HepG2 (cell line): ENCODE results near the gene FLAD1. TPM values are rescaled to one million over a fixed set of nuclear protein-coding genes. Genes with fewer than 3 reads are reported as not detected.

Experiments used
- ADNP ChIP-seq: sonication (generic); formaldehyde crosslinking; IDR thresholded peaks from 2 replicates; pipeline ENCODE4 v1.4.0; 2020; ENCODE audit warnings: missing genetic modification reagents
- ATF1 ChIP-seq: IDR thresholded peaks from 2 replicates; pipeline ENCODE4 v1.6.1; 2016; ENCODE audit warnings: mild to moderate bottlenecking, control low read depth
- BCL6 ChIP-seq: IDR thresholded peaks from 2 replicates; pipeline ENCODE4 v1.6.1; 2016; ENCODE audit warnings: missing genetic modification reagents, missing compliant biosample characterization
- BORCS8-MEF2B ChIP-seq: sonication (generic); formaldehyde crosslinking; IDR thresholded peaks from 2 replicates; pipeline ENCODE4 v1.8.0; 2022; ENCODE audit warnings: mild to moderate bottlenecking, missing genetic modification reagents
- CBFB ChIP-seq: sonication (generic); formaldehyde crosslinking; IDR thresholded peaks from 2 replicates; pipeline ENCODE4 v1.4.0; 2020; ENCODE audit warnings: missing genetic modification reagents
- FOXP1 ChIP-seq, 2 experiments: fragments of 450-650 bp in 1 of 2; IDR thresholded peaks; 2 replicates each; pipeline ENCODE4 v1.6.1; 2017 to 2018; ENCODE audit warnings: antibody characterized with exemption in 1 of 2
- MATR3 ChIP-seq: sonication (generic); formaldehyde crosslinking; IDR thresholded peaks from 2 replicates; pipeline ENCODE4 v1.4.0; 2020; ENCODE audit warnings: missing genetic modification reagents
- MNT ChIP-seq: fragments of 450-650 bp; IDR thresholded peaks from 2 replicates; pipeline ENCODE4 v1.6.1; 2016
- POLR2AphosphoS2 ChIP-seq: IDR thresholded peaks from 2 replicates; pipeline ENCODE4 v1.6.1; 2011; ENCODE audit warnings: low read depth, low read length, improper control_type of control experiment
- RERE ChIP-seq: IDR thresholded peaks from 2 replicates; pipeline ENCODE4 v1.6.1; 2016; ENCODE audit warnings: low read depth, missing genetic modification reagents, missing compliant biosample characterization
- SALL1 ChIP-seq: sonication (generic); formaldehyde crosslinking; IDR thresholded peaks from 2 replicates; pipeline ENCODE4 v1.8.0; 2022; ENCODE audit warnings: mild to moderate bottlenecking, missing genetic modification reagents
- SOX5 ChIP-seq: IDR thresholded peaks from 2 replicates; pipeline ENCODE4 v1.6.1; 2016; ENCODE audit warnings: borderline replicate concordance
- TOE1 ChIP-seq: sonication (generic); formaldehyde crosslinking; IDR thresholded peaks from 2 replicates; pipeline ENCODE4 v1.4.0; 2020; ENCODE audit warnings: mild to moderate bottlenecking, missing genetic modification reagents
- ZNF275 ChIP-seq: sonication (generic); formaldehyde crosslinking; IDR thresholded peaks from 2 replicates; pipeline ENCODE4 v1.8.0; 2022; ENCODE audit warnings: missing genetic modification reagents, mild to moderate bottlenecking, inconsistent platforms, borderline replicate concordance
- ZNF317 ChIP-seq: sonication (generic); formaldehyde crosslinking; IDR thresholded peaks from 2 replicates; pipeline ENCODE4 v1.5.0; 2020; ENCODE audit warnings: mild to moderate bottlenecking, missing genetic modification reagents
- ZNF430 ChIP-seq: sonication (generic); formaldehyde crosslinking; IDR thresholded peaks from 2 replicates; pipeline ENCODE4 v1.9.0; 2021; ENCODE audit warnings: mild to moderate bottlenecking, missing genetic modification reagents
- ZNF775 ChIP-seq: sonication (generic); formaldehyde crosslinking; IDR thresholded peaks from 2 replicates; pipeline ENCODE4 v1.4.0; 2020; ENCODE audit warnings: missing genetic modification reagents, mild to moderate bottlenecking, moderate library complexity, borderline replicate concordance
- polyA plus RNA-seq, 8 experiments: library from polyadenylated mRNA; depleted of rRNA in 3 of 8; stranded (reverse) in 7 of 8; unstranded in 1 of 8; fragments of >200 nt; fragmentation: Illumina TruSeq in 4 of 8; extraction: Trizol in 4 of 8; gene quantifications; 2 replicates each; pipeline versions ENCODE4 v1.2.1 to v1.2.3, GENCODE V29; 2011 to 2016; ENCODE audit warnings: low read depth in 4 of 8, missing spikeins in 1 of 8, mixed read lengths in 1 of 8; ENCODE audit not compliant: insufficient read depth in 1 of 8
- total RNA-seq, 5 experiments: library from RNA; depleted of rRNA; stranded (reverse); fragments of >200 nt; fragmentation: Illumina TruSeq; extraction: Trizol; gene quantifications; 2 replicates each; pipeline ENCODE4 v1.2.3, GENCODE V29; 2016; ENCODE audit warnings: low read depth in 1 of 5
- TF ChIP-seq, protein P1 (sequence below): sonication (generic); formaldehyde crosslinking; IDR thresholded peaks from 2 replicates; pipeline ENCODE4 v1.5.1; 2020; ENCODE audit warnings: missing genetic modification reagents, mild to moderate bottlenecking, borderline replicate concordance
- TF ChIP-seq, protein P2 (sequence below): sonication (generic); formaldehyde crosslinking; IDR thresholded peaks from 2 replicates; pipeline ENCODE4 v1.4.0; 2020; ENCODE audit warnings: mild to moderate bottlenecking, missing genetic modification reagents
- TF ChIP-seq, protein P3 (sequence below): sonication (generic); formaldehyde crosslinking; IDR thresholded peaks from 2 replicates; pipeline ENCODE4 v1.4.0; 2020; ENCODE audit warnings: mild to moderate bottlenecking, missing genetic modification reagents

Gene FLAD1
- total and polyA plus RNA-seq, 2 of the 13 experiments (the other 11 are each of a cell fraction or from before 2014, with no cell fraction given), result 25.9 to 32.8 TPM

DNA sequence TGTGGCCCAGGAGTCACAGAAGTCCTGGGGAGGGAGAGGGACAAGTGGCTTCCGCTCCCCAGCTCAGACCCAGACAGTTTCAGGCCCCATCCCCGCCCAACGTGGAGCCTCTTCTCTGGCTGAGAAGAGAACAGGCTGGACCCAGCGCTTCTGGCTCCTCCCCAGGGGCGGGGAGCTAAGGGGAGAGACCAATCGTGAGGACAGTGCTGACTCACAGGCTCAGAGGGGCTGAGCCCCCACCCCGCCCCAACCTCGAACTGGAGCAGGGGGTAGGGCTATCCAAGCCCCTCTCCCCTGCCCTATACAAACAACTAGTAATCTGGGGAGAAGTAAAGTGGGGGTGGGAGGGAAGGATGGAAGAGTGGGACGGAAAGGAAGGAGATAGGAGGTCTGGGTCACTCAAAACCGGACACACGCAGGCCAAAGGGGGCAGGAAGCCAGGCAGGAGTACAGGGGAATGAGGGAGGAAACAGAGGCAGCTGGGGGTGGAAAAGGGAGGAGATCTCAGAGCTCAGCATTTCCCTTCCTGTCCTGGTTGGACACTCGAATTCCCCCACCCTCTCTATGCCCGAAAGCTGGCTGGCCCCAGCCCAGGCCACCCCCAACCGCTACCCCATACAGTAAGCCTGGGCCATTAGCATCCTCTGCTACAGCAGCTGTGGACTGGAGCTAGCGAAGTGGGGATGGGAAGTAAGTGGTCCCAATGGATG lies 12.4 kb upstream of the FLAD1 start, which contains the start of gene SHC1 (continued):
- no peak for TF ChIP-seq ZNF275 (CRISPR knock-in tag)
- TF ChIP-seq, protein P1, sequence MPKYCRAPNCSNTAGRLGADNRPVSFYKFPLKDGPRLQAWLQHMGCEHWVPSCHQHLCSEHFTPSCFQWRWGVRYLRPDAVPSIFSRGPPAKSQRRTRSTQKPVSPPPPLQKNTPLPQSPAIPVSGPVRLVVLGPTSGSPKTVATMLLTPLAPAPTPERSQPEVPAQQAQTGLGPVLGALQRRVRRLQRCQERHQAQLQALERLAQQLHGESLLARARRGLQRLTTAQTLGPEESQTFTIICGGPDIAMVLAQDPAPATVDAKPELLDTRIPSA, result no peak
- no peak for TF ChIP-seq SOX5
- no peak for TF ChIP-seq BCL6 (CRISPR knock-in tag)
- TF ChIP-seq, protein P2, sequence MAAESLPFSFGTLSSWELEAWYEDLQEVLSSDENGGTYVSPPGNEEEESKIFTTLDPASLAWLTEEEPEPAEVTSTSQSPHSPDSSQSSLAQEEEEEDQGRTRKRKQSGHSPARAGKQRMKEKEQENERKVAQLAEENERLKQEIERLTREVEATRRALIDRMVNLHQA (CRISPR knock-in tag), result no peak
- no peak for TF ChIP-seq ADNP (CRISPR knock-in tag)
- peak; percentile 43 for TF ChIP-seq SALL1 (CRISPR knock-in tag)
- TF ChIP-seq FOXP1 (IDR thresholded peaks at IDR 0.05), result no peak
- TF ChIP-seq FOXP1 (CRISPR knock-in tag; IDR thresholded peaks at IDR 0.05), result no peak
- TF ChIP-seq, protein P3, sequence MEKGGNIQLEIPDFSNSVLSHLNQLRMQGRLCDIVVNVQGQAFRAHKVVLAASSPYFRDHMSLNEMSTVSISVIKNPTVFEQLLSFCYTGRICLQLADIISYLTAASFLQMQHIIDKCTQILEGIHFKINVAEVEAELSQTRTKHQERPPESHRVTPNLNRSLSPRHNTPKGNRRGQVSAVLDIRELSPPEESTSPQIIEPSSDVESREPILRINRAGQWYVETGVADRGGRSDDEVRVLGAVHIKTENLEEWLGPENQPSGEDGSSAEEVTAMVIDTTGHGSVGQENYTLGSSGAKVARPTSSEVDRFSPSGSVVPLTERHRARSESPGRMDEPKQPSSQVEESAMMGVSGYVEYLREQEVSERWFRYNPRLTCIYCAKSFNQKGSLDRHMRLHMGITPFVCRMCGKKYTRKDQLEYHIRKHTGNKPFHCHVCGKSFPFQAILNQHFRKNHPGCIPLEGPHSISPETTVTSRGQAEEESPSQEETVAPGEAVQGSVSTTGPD (CRISPR knock-in tag), result no peak
- no peak for TF ChIP-seq ZNF775 (CRISPR knock-in tag)
- no peak for TF ChIP-seq MNT
- TF ChIP-seq ZNF430, result no peak
- TF ChIP-seq BORCS8-MEF2B, result no peak
- no peak for TF ChIP-seq ZNF317 (CRISPR knock-in tag)
- no peak for TF ChIP-seq RERE
- TF ChIP-seq MATR3 (CRISPR knock-in tag), result no peak
- TF ChIP-seq TOE1, result no peak
- no peak for TF ChIP-seq POLR2AphosphoS2
- peak; percentile 44; the same call in 1 of the 2 replicates for TF ChIP-seq ATF1 (CRISPR knock-in tag)
- TF ChIP-seq CBFB, result no peak
